NCI-H510A (cell line): ENCODE measurements around the gene PGLYRP4.

Source experiments
- DNase-seq: peaks from one replicate; lab custom pipeline; 2025; lab: John Stamatoyannopoulos, UW

PGLYRP4 gene

DNA sequence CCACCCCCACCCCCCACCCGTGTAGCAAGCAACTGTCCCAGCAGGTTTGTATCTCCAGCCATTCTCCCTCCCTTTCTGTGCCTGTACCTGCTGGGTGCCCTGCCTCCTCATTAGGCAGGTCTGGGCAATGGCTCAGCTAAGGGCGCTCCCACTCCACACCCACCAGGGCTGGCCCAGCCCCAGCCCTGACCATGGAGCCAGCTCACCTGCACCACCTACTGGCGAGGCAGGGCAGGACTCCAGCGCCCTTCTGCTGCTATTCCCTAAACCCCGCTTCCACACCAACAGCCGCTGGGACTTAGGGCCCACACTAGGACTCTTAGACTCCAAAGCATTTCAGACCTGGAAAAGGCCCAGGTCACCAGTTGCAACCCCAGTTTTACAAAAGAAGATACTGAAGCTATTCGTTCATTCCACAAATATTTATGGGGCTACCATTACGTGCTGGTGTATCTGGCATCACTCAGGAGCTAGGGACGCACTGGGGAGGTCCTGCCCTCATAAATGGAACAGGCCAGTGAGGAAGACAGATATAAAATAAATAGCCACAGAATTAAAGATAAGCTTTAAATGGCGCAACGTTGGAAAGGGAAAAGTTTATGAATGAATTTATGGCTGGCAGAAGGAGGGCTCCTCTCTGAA is 59.9 kb downstream of the PGLYRP4 start:
- DNase-seq = no peak
